Ishikawa (cell line): ENCODE results near the gene BMERB1.

Experiments
- CEBPB ChIP-seq: IDR thresholded peaks from 2 replicates; pipeline ENCODE4 v1.6.1; 2012
- CREB1 ChIP-seq: IDR thresholded peaks from 2 replicates; pipeline ENCODE4 v1.6.1; 2012; ENCODE audit warnings: low read depth
- EGR1 ChIP-seq: IDR thresholded peaks from 2 replicates; pipeline ENCODE4 v1.6.1; 2012
- EP300 ChIP-seq: IDR thresholded peaks from 2 replicates; pipeline ENCODE4 v1.6.1; 2012; ENCODE audit warnings: borderline replicate concordance
- FOXM1 ChIP-seq: IDR thresholded peaks from 2 replicates; pipeline ENCODE4 v1.6.1; 2012; ENCODE audit warnings: low read depth, borderline replicate concordance
- MAX ChIP-seq: IDR thresholded peaks from 2 replicates; pipeline ENCODE4 v1.6.1; 2012
- NFIC ChIP-seq: IDR thresholded peaks from 2 replicates; pipeline ENCODE4 v1.6.1; 2012
- RAD21 ChIP-seq: IDR thresholded peaks from 2 replicates; pipeline ENCODE4 v1.6.1; 2012; ENCODE audit warnings: low read depth
- REST ChIP-seq: IDR thresholded peaks from 2 replicates; pipeline ENCODE4 v1.6.1; 2012; ENCODE audit warnings: low read depth, mild to moderate bottlenecking
- TAF1 ChIP-seq: IDR thresholded peaks from 2 replicates; pipeline ENCODE4 v1.6.1; 2012; ENCODE audit warnings: low read depth, mild to moderate bottlenecking
- TCF12 ChIP-seq: IDR thresholded peaks from 2 replicates; pipeline ENCODE4 v1.6.1; 2012; ENCODE audit warnings: low read depth
- TEAD4 ChIP-seq: IDR thresholded peaks from 2 replicates; pipeline ENCODE4 v1.6.1; 2012
- USF1 ChIP-seq: IDR thresholded peaks from 2 replicates; pipeline ENCODE4 v1.6.1; 2012
- YY1 ChIP-seq: IDR thresholded peaks from 2 replicates; pipeline ENCODE4 v1.6.1; 2012; ENCODE audit warnings: low read depth
- ZBTB7A ChIP-seq: IDR thresholded peaks from 2 replicates; pipeline ENCODE4 v1.6.1; 2012; ENCODE audit warnings: low read depth

Gene BMERB1

DNA sequence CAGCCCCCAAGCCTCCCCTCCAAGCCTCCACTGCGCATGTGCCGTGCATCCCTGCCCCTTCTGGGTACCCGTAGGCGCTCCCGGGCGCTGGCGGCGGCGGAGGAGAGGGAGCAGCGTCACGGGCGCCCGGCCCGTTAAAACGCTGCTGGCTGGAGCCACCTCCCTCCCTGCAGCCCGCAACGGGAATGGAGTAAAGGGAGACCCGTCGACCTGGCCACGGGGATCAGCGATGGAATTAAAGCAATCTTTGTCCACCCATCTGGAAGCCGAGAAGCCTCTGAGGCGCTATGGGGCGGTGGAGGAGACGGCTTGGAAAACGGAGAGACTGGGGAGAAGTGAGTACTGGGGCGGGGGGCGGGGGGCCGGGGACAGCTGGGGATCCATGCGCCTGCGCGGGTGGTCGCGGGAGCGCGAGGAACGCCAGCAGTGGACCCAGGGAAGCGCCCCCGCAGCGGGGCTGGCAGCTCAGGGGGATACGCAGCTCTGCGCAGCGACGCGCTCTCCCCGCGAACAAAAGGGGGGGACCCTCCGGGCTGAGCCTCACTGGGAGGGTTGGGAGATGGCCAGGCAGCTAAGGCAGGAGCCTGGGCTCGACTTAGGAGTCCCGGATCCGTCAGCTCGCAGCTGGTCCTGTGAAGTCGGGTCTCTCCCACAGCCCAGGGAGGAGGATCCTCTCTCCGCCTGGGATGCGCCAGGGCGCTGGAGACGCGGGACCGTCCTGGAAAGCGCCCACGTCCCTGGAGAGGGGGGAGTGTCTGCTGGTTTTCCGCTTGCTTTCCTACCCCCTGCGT lies at the start of gene BMERB1:
BMERB1 (plus strand) TSS at position 164 of the 791 bp plus-strand sequence; CDS start at position 230, 66 bp downstream.
- TF ChIP-seq YY1: no peak
- no peak for TF ChIP-seq TAF1
- TF ChIP-seq USF1: no peak
- no peak for TF ChIP-seq EP300
- no peak for TF ChIP-seq ZBTB7A
- TF ChIP-seq TEAD4: no peak
- no peak for TF ChIP-seq CREB1
- TF ChIP-seq NFIC: no peak
- no peak for TF ChIP-seq MAX
- no peak for TF ChIP-seq EGR1

DNA sequence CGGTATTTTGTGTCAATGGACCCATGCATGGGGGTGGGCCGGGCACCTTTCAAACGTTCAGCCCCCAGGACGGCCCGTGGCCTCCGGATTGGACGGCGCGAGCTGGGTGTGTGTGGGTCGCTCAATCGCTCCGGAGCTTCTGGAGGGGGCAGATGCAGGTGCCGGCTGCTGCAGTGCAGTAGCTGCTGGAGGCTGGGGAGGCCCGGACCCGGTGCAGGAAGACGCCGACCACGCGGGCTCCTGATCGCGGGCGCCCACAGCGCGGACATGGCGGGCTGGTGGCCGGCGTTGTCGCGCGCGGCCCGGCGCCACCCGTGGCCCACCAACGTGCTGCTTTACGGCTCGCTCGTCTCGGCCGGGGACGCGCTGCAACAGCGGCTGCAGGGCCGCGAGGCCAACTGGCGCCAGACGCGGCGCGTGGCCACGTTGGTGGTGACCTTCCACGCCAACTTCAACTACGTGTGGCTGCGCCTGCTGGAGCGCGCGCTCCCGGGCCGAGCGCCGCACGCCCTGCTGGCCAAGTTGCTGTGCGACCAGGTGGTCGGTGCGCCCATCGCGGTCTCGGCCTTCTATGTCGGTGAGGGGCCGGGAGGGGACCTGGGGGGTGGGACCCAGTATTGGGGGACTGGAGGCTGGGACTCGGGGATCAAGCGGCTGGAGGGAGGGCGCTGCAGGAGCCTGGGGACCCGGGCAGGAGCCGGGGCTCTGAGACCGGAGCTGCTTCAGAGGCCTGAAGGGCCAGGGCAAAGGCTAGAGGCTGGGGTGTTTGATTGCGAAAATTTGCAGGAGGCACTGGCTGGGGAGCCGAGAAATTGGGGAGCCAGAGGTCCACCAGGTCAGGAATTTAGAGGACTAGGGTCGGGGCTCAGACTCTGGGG lies 38.5 kb upstream of the BMERB1 start, which contains the start of gene MPV17L:
MPV17L (plus strand) TSS at position 124 of the 878 bp plus-strand sequence; CDS start at position 268, 144 bp downstream.
- peak; percentile 56; the same call in 1 of the 2 replicates for TF ChIP-seq TAF1
- 0 out of 2 replicates have a peak, but pooled peaks have one; percentile 14 for TF ChIP-seq YY1
- peak; percentile 65; the same call in 1 of the 2 replicates for TF ChIP-seq MAX

- TF ChIP-seq TAF1: no peak
- TF ChIP-seq REST: no peak
Measured at GRCh38 chr16:15396948-15397594, 37.3 kb upstream of the BMERB1 start.

DNA sequence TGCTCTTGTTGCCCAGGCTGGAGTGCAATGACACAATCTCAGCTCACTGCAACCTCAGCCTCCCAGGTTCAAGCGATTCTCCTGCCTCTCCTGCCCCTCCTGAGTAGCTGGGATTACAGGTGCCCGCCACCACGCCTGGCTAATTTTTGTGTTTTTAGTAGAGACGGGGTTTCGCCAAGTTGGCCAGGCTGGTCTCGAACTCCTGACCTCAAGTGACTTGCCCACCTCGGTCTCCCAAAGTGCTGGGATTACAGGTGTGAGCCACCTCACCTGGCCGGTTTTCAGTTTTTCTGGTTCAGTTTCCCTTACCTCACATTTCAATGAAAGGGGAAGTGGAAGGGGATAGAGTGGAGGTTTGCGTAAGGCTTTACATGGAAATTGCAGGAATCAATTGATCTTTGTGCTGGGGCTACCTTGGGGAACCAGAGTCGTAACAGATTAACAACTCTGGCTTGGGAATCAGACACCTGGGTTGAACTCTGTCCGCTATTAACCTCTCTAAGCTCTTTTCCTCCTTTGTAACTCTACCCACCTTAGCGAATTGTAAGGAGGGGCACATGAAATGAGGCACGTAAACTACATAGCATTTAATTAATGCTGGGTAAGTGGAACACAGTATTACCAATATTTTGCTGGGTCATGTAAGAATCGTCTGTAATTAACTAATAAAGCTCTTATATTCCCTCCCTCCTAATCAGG lies 35.6 kb upstream of the BMERB1 start:
- no peak for TF ChIP-seq EP300
- no peak for TF ChIP-seq MAX
- TF ChIP-seq TCF12: no peak
- no peak for TF ChIP-seq RAD21
- no peak for TF ChIP-seq CEBPB
- no peak for TF ChIP-seq REST
- no peak for TF ChIP-seq USF1
- TF ChIP-seq FOXM1: no peak
- no peak for TF ChIP-seq ZBTB7A
- no peak for TF ChIP-seq CREB1
- TF ChIP-seq TAF1: no peak
- no peak for TF ChIP-seq EGR1
- TF ChIP-seq YY1: no peak
- TF ChIP-seq NFIC: no peak
- no peak for TF ChIP-seq TEAD4

GRCh38 chr16:15399317-15399716 lies 35.1 kb upstream of the BMERB1 start:
- no peak for TF ChIP-seq REST
- TF ChIP-seq CEBPB: no peak
- no peak for TF ChIP-seq NFIC
- no peak for TF ChIP-seq FOXM1
- no peak for TF ChIP-seq MAX
- no peak for TF ChIP-seq USF1
- TF ChIP-seq ZBTB7A: no peak
- no peak for TF ChIP-seq EP300
- no peak for TF ChIP-seq CREB1
- no peak for TF ChIP-seq TAF1
